Fibroblast of lung (primary cell): ENCODE data around the gene NRTN.

ENCODE experiments used
- EZH2 ChIP-seq: IDR thresholded peaks from 2 replicates; pipeline ENCODE4 v1.5.1; 2012; ENCODE audit warnings: low read length, control low read depth, mild to moderate bottlenecking; ENCODE audit errors: missing control alignments
- TF ChIP-seq, protein P1 (sequence below), 2 donors: IDR thresholded peaks in 1 of 2; conservative IDR thresholded peaks in 1 of 2; 1 replicate in 1 of 2; 2 replicates in 1 of 2; pipeline ENCODE4 v1.5.1; 2011 to 2012; ENCODE audit warnings: low read length in 2 of 2, control low read depth in 1 of 2, inconsistent platforms in 1 of 2, low read depth in 1 of 2, mild to moderate bottlenecking in 1 of 2

DNA sequence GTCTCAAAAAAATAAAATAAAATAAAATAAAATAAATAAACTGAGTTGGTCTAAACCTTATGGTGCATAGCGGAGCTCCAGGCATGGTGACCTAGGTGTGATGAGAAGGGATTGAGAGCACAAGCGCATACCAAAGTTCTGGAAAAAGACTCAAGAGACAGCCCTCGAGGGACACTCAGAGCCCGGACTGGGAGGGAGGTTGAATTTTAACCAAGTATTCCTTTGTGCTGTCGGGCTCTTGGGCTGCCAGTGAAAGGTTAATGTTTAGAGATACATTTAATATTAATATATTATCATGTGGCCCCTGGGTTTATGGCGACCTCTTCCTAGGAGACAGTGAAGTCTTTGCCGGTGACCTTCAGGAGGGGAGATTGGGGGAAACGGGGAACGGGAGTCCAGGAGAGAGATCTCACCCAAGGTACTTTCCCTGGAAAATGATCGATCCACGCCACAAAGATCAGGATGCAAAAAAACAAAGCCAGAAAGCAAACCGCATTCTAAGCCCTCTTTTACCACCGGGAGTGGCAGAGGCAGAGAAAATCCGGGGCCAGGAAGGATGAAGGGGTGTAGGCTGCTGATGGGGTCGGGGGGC lies 33.0 kb downstream of the NRTN start:
- TF ChIP-seq, protein P1, sequence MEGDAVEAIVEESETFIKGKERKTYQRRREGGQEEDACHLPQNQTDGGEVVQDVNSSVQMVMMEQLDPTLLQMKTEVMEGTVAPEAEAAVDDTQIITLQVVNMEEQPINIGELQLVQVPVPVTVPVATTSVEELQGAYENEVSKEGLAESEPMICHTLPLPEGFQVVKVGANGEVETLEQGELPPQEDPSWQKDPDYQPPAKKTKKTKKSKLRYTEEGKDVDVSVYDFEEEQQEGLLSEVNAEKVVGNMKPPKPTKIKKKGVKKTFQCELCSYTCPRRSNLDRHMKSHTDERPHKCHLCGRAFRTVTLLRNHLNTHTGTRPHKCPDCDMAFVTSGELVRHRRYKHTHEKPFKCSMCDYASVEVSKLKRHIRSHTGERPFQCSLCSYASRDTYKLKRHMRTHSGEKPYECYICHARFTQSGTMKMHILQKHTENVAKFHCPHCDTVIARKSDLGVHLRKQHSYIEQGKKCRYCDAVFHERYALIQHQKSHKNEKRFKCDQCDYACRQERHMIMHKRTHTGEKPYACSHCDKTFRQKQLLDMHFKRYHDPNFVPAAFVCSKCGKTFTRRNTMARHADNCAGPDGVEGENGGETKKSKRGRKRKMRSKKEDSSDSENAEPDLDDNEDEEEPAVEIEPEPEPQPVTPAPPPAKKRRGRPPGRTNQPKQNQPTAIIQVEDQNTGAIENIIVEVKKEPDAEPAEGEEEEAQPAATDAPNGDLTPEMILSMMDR (conservative IDR thresholded peaks at IDR 0.05 in 1 of 2, IDR thresholded peaks at IDR 0.05 in 1 of 2; ENCODE audit: low read depth in 1 of 2, low read length in 2 of 2), result no peak
- TF ChIP-seq EZH2, result no peak
